Left lung (tissue), 10 donors: Measurements from ENCODE around the gene IFITM1. TPM values are rescaled to one million over a fixed set of nuclear protein-coding genes. Genes with fewer than 3 reads are reported as not detected.

Experiments used
- ATAC-seq: fragments of 200-7000 bp; cut with Tn5 transposase; one replicate; pipeline ENCODE4 v1.9.1; 2020; ENCODE audit warnings: moderate library complexity
- DNase-seq, 4 donors: peaks; one replicate each; pipeline ENCODE4 v3.0.0-alpha.2; 2013 to 2020
- H3K27ac ChIP-seq, 2 donors: fragments of 200-600 bp; sonication (generic) in 1 of 2; one replicate each; pipeline versions ENCODE4 v1.5.0 to v1.8.0; 2020 to 2021
- H3K27me3 ChIP-seq, 2 donors: fragments of 200-600 bp; sonication (generic) in 1 of 2; one replicate each; pipeline versions ENCODE4 v1.5.0 to v1.8.0; 2020 to 2021
- H3K36me3 ChIP-seq, 2 donors: fragments of 200-600 bp; sonication (generic) in 1 of 2; one replicate each; pipeline versions ENCODE4 v1.5.0 to v1.8.0; 2020 to 2021
- H3K4me1 ChIP-seq, 2 donors: fragments of 200-600 bp; one replicate each; pipeline ENCODE4 v1.8.0; 2021
- H3K4me3 ChIP-seq, 2 donors: fragments of 200-600 bp; sonication (generic) in 1 of 2; one replicate each; pipeline versions ENCODE4 v1.5.0 to v1.8.0; 2020 to 2021; ENCODE audit warnings: mild to moderate bottlenecking in 1 of 2
- H3K9me3 ChIP-seq, 2 donors: fragments of 200-600 bp; sonication (generic) in 1 of 2; one replicate each; pipeline versions ENCODE4 v1.5.0 to v1.8.0; 2020 to 2021
- CTCF ChIP-seq, 2 donors: fragments of 200-600 bp; sonication (generic) in 1 of 2; IDR thresholded peaks; one replicate each; pipeline versions ENCODE4 v1.5.0 to v1.8.0; 2021; ENCODE audit warnings: antibody characterized with exemption in 2 of 2
- intact Hi-C, 2 donors: fragments of 100-400 bp; cut with DNase I; formaldehyde crosslinking; loops; one replicate each; pipeline versions ENCODE4 v1.11.2 to v1.14.2; 2022
- polyA plus RNA-seq, 6 donors: library from polyadenylated mRNA; unstranded; fragments of 120-200 nt; gene quantifications; one replicate each; pipeline ENCODE4 v1.2.1, GENCODE V29; 2013; ENCODE audit not compliant: insufficient read length in 6 of 6
- total RNA-seq, 2 donors: library from RNA; stranded (reverse); fragmentation: NEBNext Ultra II Directional; extraction: Animal tissue kit (Norgen Biotek cat#: 25700); gene quantifications; one replicate each; pipeline ENCODE4 v1.2.1, GENCODE V29; 2021
- donor health status: DM: no; HTN: yes; CAD: no.
- donor health status: DM: no; HTN: no; CAD: no.

The IFITM1 gene
- total and polyA plus RNA-seq, 8 donors = 6.3 to 149 (median 14.5) TPM

GRCh38 chr11:289712-290620 is 23.9 kb upstream of the IFITM1 start:
- Histone ChIP-seq H3K27ac (peak overlapping the region in 1 of 2 donors; percentile 77), H3K4me1 (peaks cover 4 to 24% of the 10 kb centered on the region in 2 donors), H3K4me3 (peak overlapping the region; percentile 24 to 79), H3K36me3 (peaks cover 0 to 44% of the 10 kb centered on the region in 2 donors), H3K9me3 (no peaks in the 10 kb centered on the region), H3K27me3 (peaks cover 0 to 18% of the 10 kb centered on the region in 2 donors)
- peak in 2 of 4 donors; percentile 33 to 78 for DNase-seq
- ATAC-seq = no peak
- intact Hi-C loops = no loop called here
- no peak for TF ChIP-seq CTCF (IDR thresholded peaks at IDR 0.05)

GRCh38 chr11:290621-291231 is 23.1 kb upstream of the IFITM1 start:
- Histone ChIP-seq H3K4me3 (no peak overlapping the region), H3K27me3 (peaks cover 0 to 16% of the 10 kb centered on the region in 2 donors), H3K36me3 (peaks cover 0 to 51% of the 10 kb centered on the region in 2 donors), H3K27ac (no peak overlapping the region), H3K4me1 (peaks cover 4 to 24% of the 10 kb centered on the region in 2 donors), H3K9me3 (no peaks in the 10 kb centered on the region)
- DNase-seq (peak in 2 of 4 donors; percentile 30 to 67), ATAC-seq (no peak)
- intact Hi-C loops = no loop called here
- no peak for TF ChIP-seq CTCF (IDR thresholded peaks at IDR 0.05)

- Histone ChIP-seq H3K4me3 (no peak overlapping the region), H3K36me3 (peaks cover 0 to 52% of the 10 kb centered on the region in 2 donors), H3K4me1 (peaks cover 4 to 24% of the 10 kb centered on the region in 2 donors), H3K27me3 (peaks cover 0 to 23% of the 10 kb centered on the region in 2 donors), H3K27ac (no peak overlapping the region), H3K9me3 (no peaks in the 10 kb centered on the region)
- intact Hi-C loops = no loop called here
- DNase-seq (peak in 2 of 4 donors; percentile 24 to 67), ATAC-seq (no peak)
- TF ChIP-seq CTCF (IDR thresholded peaks at IDR 0.05) = no peak
Measured at GRCh38 chr11:291281-292210, 22.3 kb upstream of the IFITM1 start.

- no peak for ATAC-seq
Measured at GRCh38 chr11:292211-293121, 21.4 kb upstream of the IFITM1 start.

More at GRCh38 chr11:292211-293121, 21.4 kb upstream of the IFITM1 start:
- intact Hi-C loops = no loop called here
- Histone ChIP-seq H3K36me3 (peaks cover 0 to 52% of the 10 kb centered on the region in 2 donors), H3K27ac (no peak overlapping the region), H3K27me3 (peaks cover 0 to 24% of the 10 kb centered on the region in 2 donors), H3K9me3 (no peaks in the 10 kb centered on the region), H3K4me1 (peaks cover 4 to 24% of the 10 kb centered on the region in 2 donors), H3K4me3 (no peak overlapping the region)
- no peak for TF ChIP-seq CTCF (IDR thresholded peaks at IDR 0.05)
- DNase-seq = peak in 2 of 4 donors; percentile 29 to 71
